Measurements from ENCODE around the gene GOSR1.

Gene GOSR1

GRCh38 chr17:30482555-30482954, 5.3 kb downstream of the GOSR1 start:
- Histone ChIP-seq H3K9ac (ENCODE audit: low read length) (no peak overlapping the region), H3K36me3 (ENCODE audit: control insufficient read depth, insufficient read depth, low read length) (peaks cover 3% of the 10 kb centered on the region)
- DNase-seq: no peak

GRCh38 chr17:30483159-30483558, 6.0 kb downstream of the GOSR1 start:
- no peaks in the 10 kb centered on the region for H3K4me1 ChIP-seq (ENCODE audit: control insufficient read depth, low read depth, low read length)
- H2BK5ac ChIP-seq (ENCODE audit: low read length): no peak overlapping the region
- H3K18ac ChIP-seq (ENCODE audit: low read length): no peak overlapping the region
- H3K4me3 ChIP-seq (ENCODE audit: low read length): no peak overlapping the region
- no peak overlapping the region for H3K9ac ChIP-seq (ENCODE audit: low read length)
- no peaks in the 10 kb centered on the region for H3K79me1 ChIP-seq (ENCODE audit: low read length)
- H3K56ac ChIP-seq (ENCODE audit: low read length): no peak overlapping the region
- H3K4me2 ChIP-seq (ENCODE audit: low read length): no peak overlapping the region
- no peak overlapping the region for H3K4ac ChIP-seq (ENCODE audit: low read depth, low read length)
- H3K79me2 ChIP-seq (ENCODE audit: control insufficient read depth, insufficient read depth, low read length): peaks cover 3% of the 10 kb centered on the region
- no peaks in the 10 kb centered on the region for H3K27me3 ChIP-seq (ENCODE audit: insufficient read depth, low read length, poor library complexity)
- no peak overlapping the region for H2BK120ac ChIP-seq (ENCODE audit: low read depth, low read length)
- DNase-seq: no peak
- H3K27ac ChIP-seq (ENCODE audit: low read depth, low read length): no peak overlapping the region
- H3K36me3 ChIP-seq (ENCODE audit: control insufficient read depth, insufficient read depth, low read length): peaks cover 3% of the 10 kb centered on the region
- H2AK5ac ChIP-seq (ENCODE audit: low read length): no peak overlapping the region
- WGBS (ENCODE audit: extremely low coverage, insufficient coverage, low lambda C conversion rate): no CpG with 5 or more reads among the region's 1 CpG
- H3K23ac ChIP-seq (ENCODE audit: low read length): no peak overlapping the region
- no peak overlapping the region for H4K5ac ChIP-seq (ENCODE audit: low read length)
- no peak overlapping the region for H2BK15ac ChIP-seq (replicated peaks; ENCODE audit: low read depth)
- H4K8ac ChIP-seq (ENCODE audit: low read depth, low read length): no peak overlapping the region

More at GRCh38 chr17:30482555-30482954, 5.3 kb downstream of the GOSR1 start:
- H2BK120ac ChIP-seq (ENCODE audit: low read depth, low read length): no peak overlapping the region
- H2BK15ac ChIP-seq (replicated peaks; ENCODE audit: low read depth): no peak overlapping the region
- no peak overlapping the region for H4K8ac ChIP-seq (ENCODE audit: low read depth, low read length)
- no peak overlapping the region for H2AK5ac ChIP-seq (ENCODE audit: low read length)
- no peak overlapping the region for H4K5ac ChIP-seq (ENCODE audit: low read length)
- H3K4me2 ChIP-seq (ENCODE audit: low read length): no peak overlapping the region
- H3K56ac ChIP-seq (ENCODE audit: low read length): no peak overlapping the region
- H3K18ac ChIP-seq (ENCODE audit: low read length): no peak overlapping the region
- H3K27me3 ChIP-seq (ENCODE audit: insufficient read depth, low read length, poor library complexity): no peaks in the 10 kb centered on the region
- H3K27ac ChIP-seq (ENCODE audit: low read depth, low read length): no peak overlapping the region
- H3K79me2 ChIP-seq (ENCODE audit: control insufficient read depth, insufficient read depth, low read length): peaks cover 9% of the 10 kb centered on the region
- no peaks in the 10 kb centered on the region for H3K4me1 ChIP-seq (ENCODE audit: control insufficient read depth, low read depth, low read length)
- no peak overlapping the region for H3K23ac ChIP-seq (ENCODE audit: low read length)
- H3K4ac ChIP-seq (ENCODE audit: low read depth, low read length): no peak overlapping the region
- no peaks in the 10 kb centered on the region for H3K79me1 ChIP-seq (ENCODE audit: low read length)
- no peak overlapping the region for H2BK5ac ChIP-seq (ENCODE audit: low read length)
- no peak overlapping the region for H3K4me3 ChIP-seq (ENCODE audit: low read length)

GRCh38 chr17:30493780-30494179, 16.6 kb downstream of the GOSR1 start:
- Histone ChIP-seq H3K23ac (ENCODE audit: low read length) (no peak overlapping the region), H3K4ac (ENCODE audit: low read depth, low read length) (no peak overlapping the region), H3K4me1 (ENCODE audit: control insufficient read depth, low read depth, low read length) (no peaks in the 10 kb centered on the region), H3K36me3 (ENCODE audit: control insufficient read depth, insufficient read depth, low read length) (peaks cover 9% of the 10 kb centered on the region), H4K5ac (ENCODE audit: low read length) (no peak overlapping the region), H3K79me1 (ENCODE audit: low read length) (no peaks in the 10 kb centered on the region), H3K18ac (ENCODE audit: low read length) (no peak overlapping the region), H2AK5ac (ENCODE audit: low read length) (no peak overlapping the region), H3K9ac (ENCODE audit: low read length) (no peak overlapping the region), H3K79me2 (ENCODE audit: control insufficient read depth, insufficient read depth, low read length) (no peaks in the 10 kb centered on the region), H2BK120ac (ENCODE audit: low read depth, low read length) (no peak overlapping the region), H3K56ac (ENCODE audit: low read length) (no peak overlapping the region), H3K27ac (ENCODE audit: low read depth, low read length) (no peak overlapping the region), H3K4me3 (ENCODE audit: low read length) (no peak overlapping the region), H2BK5ac (ENCODE audit: low read length) (no peak overlapping the region), H3K4me2 (ENCODE audit: low read length) (no peak overlapping the region), H4K8ac (ENCODE audit: low read depth, low read length) (no peak overlapping the region), H2BK15ac (replicated peaks; ENCODE audit: low read depth) (no peak overlapping the region), H3K27me3 (ENCODE audit: insufficient read depth, low read length, poor library complexity) (no peaks in the 10 kb centered on the region)
- WGBS (ENCODE audit: extremely low coverage, insufficient coverage, low lambda C conversion rate): no CpG with 5 or more reads among the region's 2 CpGs
- DNase-seq: no peak

GRCh38 chr17:30495586-30495985, 18.4 kb downstream of the GOSR1 start:
- Histone ChIP-seq H3K79me1 (ENCODE audit: low read length) (no peaks in the 10 kb centered on the region), H2BK15ac (replicated peaks; ENCODE audit: low read depth) (no peak overlapping the region), H4K5ac (ENCODE audit: low read length) (no peak overlapping the region), H4K8ac (ENCODE audit: low read depth, low read length) (no peak overlapping the region), H3K27ac (ENCODE audit: low read depth, low read length) (no peak overlapping the region), H3K9ac (ENCODE audit: low read length) (no peak overlapping the region), H3K56ac (ENCODE audit: low read length) (no peak overlapping the region), H3K4me3 (ENCODE audit: low read length) (no peak overlapping the region), H3K79me2 (ENCODE audit: control insufficient read depth, insufficient read depth, low read length) (no peaks in the 10 kb centered on the region), H3K23ac (ENCODE audit: low read length) (no peak overlapping the region), H3K36me3 (ENCODE audit: control insufficient read depth, insufficient read depth, low read length) (peaks cover 9% of the 10 kb centered on the region), H3K4me2 (ENCODE audit: low read length) (no peak overlapping the region), H2AK5ac (ENCODE audit: low read length) (no peak overlapping the region), H3K4me1 (ENCODE audit: control insufficient read depth, low read depth, low read length) (no peaks in the 10 kb centered on the region), H3K27me3 (ENCODE audit: insufficient read depth, low read length, poor library complexity) (no peaks in the 10 kb centered on the region), H2BK5ac (ENCODE audit: low read length) (no peak overlapping the region), H3K4ac (ENCODE audit: low read depth, low read length) (no peak overlapping the region), H2BK120ac (ENCODE audit: low read depth, low read length) (no peak overlapping the region), H3K18ac (ENCODE audit: low read length) (no peak overlapping the region)
- DNase-seq: no peak

- no peak overlapping the region for H3K56ac ChIP-seq (ENCODE audit: low read length)
- no peaks in the 10 kb centered on the region for H3K4me1 ChIP-seq (ENCODE audit: control insufficient read depth, low read depth, low read length)
- WGBS (ENCODE audit: extremely low coverage, insufficient coverage, low lambda C conversion rate): no CpG with 5 or more reads among the region's 4 CpGs
- no peaks in the 10 kb centered on the region for H3K79me2 ChIP-seq (ENCODE audit: control insufficient read depth, insufficient read depth, low read length)
- DNase-seq: peak; percentile 7
- no peak overlapping the region for H3K27ac ChIP-seq (ENCODE audit: low read depth, low read length)
- H3K23ac ChIP-seq (ENCODE audit: low read length): no peak overlapping the region
- H3K4me3 ChIP-seq (ENCODE audit: low read length): no peak overlapping the region
- no peak overlapping the region for H2BK5ac ChIP-seq (ENCODE audit: low read length)
- no peak overlapping the region for H3K9ac ChIP-seq (ENCODE audit: low read length)
- no peak overlapping the region for H4K5ac ChIP-seq (ENCODE audit: low read length)
- no peak overlapping the region for H3K4ac ChIP-seq (ENCODE audit: low read depth, low read length)
- no peak overlapping the region for H4K8ac ChIP-seq (ENCODE audit: low read depth, low read length)
- H3K36me3 ChIP-seq (ENCODE audit: control insufficient read depth, insufficient read depth, low read length): no peaks in the 10 kb centered on the region
- no peaks in the 10 kb centered on the region for H3K79me1 ChIP-seq (ENCODE audit: low read length)
- H3K27me3 ChIP-seq (ENCODE audit: insufficient read depth, low read length, poor library complexity): no peaks in the 10 kb centered on the region
- no peak overlapping the region for H2BK15ac ChIP-seq (replicated peaks; ENCODE audit: low read depth)
- no peak overlapping the region for H3K18ac ChIP-seq (ENCODE audit: low read length)
- H3K4me2 ChIP-seq (ENCODE audit: low read length): no peak overlapping the region
- H2AK5ac ChIP-seq (ENCODE audit: low read length): no peak overlapping the region
- no peak overlapping the region for H2BK120ac ChIP-seq (ENCODE audit: low read depth, low read length)
Observed at GRCh38 chr17:30503558-30503957, 26.4 kb downstream of the GOSR1 start.

GRCh38 chr17:30505868-30506417, 28.7 kb downstream of the GOSR1 start:
- Histone ChIP-seq H3K27ac (ENCODE audit: low read depth, low read length) (no peak overlapping the region), H3K4me2 (ENCODE audit: low read length) (no peak overlapping the region), H4K5ac (ENCODE audit: low read length) (no peak overlapping the region), H4K8ac (ENCODE audit: low read depth, low read length) (no peak overlapping the region), H3K27me3 (ENCODE audit: insufficient read depth, low read length, poor library complexity) (no peaks in the 10 kb centered on the region), H2BK15ac (replicated peaks; ENCODE audit: low read depth) (no peak overlapping the region), H3K4me3 (ENCODE audit: low read length) (no peak overlapping the region), H3K4ac (ENCODE audit: low read depth, low read length) (no peak overlapping the region), H3K56ac (ENCODE audit: low read length) (no peak overlapping the region), H3K36me3 (ENCODE audit: control insufficient read depth, insufficient read depth, low read length) (no peaks in the 10 kb centered on the region), H3K23ac (ENCODE audit: low read length) (no peak overlapping the region), H2BK5ac (ENCODE audit: low read length) (no peak overlapping the region), H3K4me1 (ENCODE audit: control insufficient read depth, low read depth, low read length) (no peaks in the 10 kb centered on the region), H2BK120ac (ENCODE audit: low read depth, low read length) (no peak overlapping the region), H3K18ac (ENCODE audit: low read length) (no peak overlapping the region), H2AK5ac (ENCODE audit: low read length) (no peak overlapping the region), H3K9ac (ENCODE audit: low read length) (no peak overlapping the region), H3K79me1 (ENCODE audit: low read length) (no peaks in the 10 kb centered on the region), H3K79me2 (ENCODE audit: control insufficient read depth, insufficient read depth, low read length) (no peaks in the 10 kb centered on the region)
- DNase-seq: no peak
- WGBS (ENCODE audit: extremely low coverage, insufficient coverage, low lambda C conversion rate): no CpG with 5 or more reads among the region's 6 CpGs
